ENCODE results near the gene MTCH1. TPM values are rescaled to one million over a fixed set of nuclear protein-coding genes. Genes with fewer than 3 reads are reported as not detected.

MTCH1 gene
- total RNA-seq (2021) (236 and 241 TPM in 2 replicates), Bru-seq, nascent RNA (percentile 90 among the genes with signal in this experiment), BruChase-seq, experiment 1, labeled RNA remaining after a 2-hour chase (percentile 91 among the genes with signal in this experiment), BruChase-seq, experiment 2, labeled RNA remaining after a 6-hour chase (percentile 95 among the genes with signal in this experiment)
- long read RNA-seq, transcript MTCH1-202 (12 exons, 2,057 nt) = minor isoform, 279 of 890 reads
- long read RNA-seq, transcript MTCH1-201 (12 exons, 2,006 nt) = major isoform, 487 of 890 reads
- long read RNA-seq, transcript MTCH1-204 (11 exons, 1,572 nt) = minor isoform, 8 of 890 reads
- long read RNA-seq, partial matches to known transcripts = 18 of 890 reads
- long read RNA-seq, other reads (novel, unspliced or antisense) = 97 of 890 reads

GRCh38 chr6:36985808-36986703 lies at the start of gene MTCH1:
Gene MTCH1 (minus strand): TSS chr6:36986196. CDS start chr6:36986173, 23 bp downstream.
- intact Hi-C loops (cut with micrococcal nuclease; ENCODE audit: unreplicated experiment) = loop anchor here (1.0 to 2.0 kb wide), 3 partner anchors 37 to 72 kb away; no protein-coding TSS in a partner anchor
- no peaks in the 10 kb centered on the region for H3K27me3 ChIP-seq (ENCODE audit: insufficient read depth, low read depth)

GRCh38 chr6:37033819-37034795 lies 48.1 kb upstream of the MTCH1 start:
- no TSS peak for BruUV-seq (replicated peaks)
- intact Hi-C loops (cut with micrococcal nuclease; ENCODE audit: unreplicated experiment) = no loop called here
- TF ChIP-seq EZH2 (IDR thresholded peaks at IDR 0.05; ENCODE audit: low read depth) = no peak
- no peak for TF ChIP-seq CTCF (conservative IDR thresholded peaks at IDR 0.05)
- no peaks in the 10 kb centered on the region for H3K9me2 ChIP-seq (ENCODE audit: insufficient read depth)
- H2AFZ ChIP-seq = no peak overlapping the region
- no peaks in the 10 kb centered on the region for H3K79me2 ChIP-seq (ENCODE audit: low read depth)
- no peak for DNase-seq
- H3K4me3 ChIP-seq = no peak overlapping the region
- H3F3A ChIP-seq (ENCODE audit: insufficient read depth, low read depth) = peaks cover 11% of the 10 kb centered on the region
- no peaks in the 10 kb centered on the region for H3K36me3 ChIP-seq (ENCODE audit: low read depth)
- H3K4me2 ChIP-seq = no peak overlapping the region
- no peak overlapping the region for H3K27ac ChIP-seq
- POLR2A ChIA-PET (ENCODE audit: unreplicated experiment) = interaction anchor here (0.6 kb wide), 1 partner anchor 10 kb away, joined by 7 read pairs; no protein-coding TSS in a partner anchor
- CTCF ChIA-PET = interaction anchor here (0.6 to 0.7 kb wide), 2 partner anchors 138 to 200 kb away, joined by 3 to 6 read pairs; no protein-coding TSS in a partner anchor
- H3K9me3 ChIP-seq (ENCODE audit: insufficient read depth, low read depth) = no peaks in the 10 kb centered on the region
- H3K4me1 ChIP-seq (replicated peaks; ENCODE audit: insufficient read depth) = peaks cover 5% of the 10 kb centered on the region; the same call in 1 of the 2 replicates
- H4K20me1 ChIP-seq (ENCODE audit: insufficient read depth) = no peaks in the 10 kb centered on the region
- H3K27me3 ChIP-seq (ENCODE audit: insufficient read depth, low read depth) = no peaks in the 10 kb centered on the region

More at GRCh38 chr6:36985808-36986703, at the start of gene MTCH1:
- 0 out of 2 replicates have a peak, but pooled peaks have one; percentile 3 for TF ChIP-seq CTCF (conservative IDR thresholded peaks at IDR 0.05)
- no peak for TF ChIP-seq EZH2 (IDR thresholded peaks at IDR 0.05; ENCODE audit: low read depth)
- CTCF ChIA-PET = interaction anchor here (0.6 to 1.2 kb wide), 3 partner anchors 32 to 186 kb away, joined by 4 to 6 read pairs (median 4); no protein-coding TSS in a partner anchor
- Histone ChIP-seq H3K9me3 (ENCODE audit: insufficient read depth, low read depth) (no peaks in the 10 kb centered on the region), H3K4me2 (peak within 1 kb of the TSS; percentile 92), H3K4me3 (peak within 1 kb of the TSS; percentile 99), H3K36me3 (ENCODE audit: low read depth) (peaks cover 9% of the 10 kb centered on the region; the same call in 1 of the 2 replicates), H4K20me1 (ENCODE audit: insufficient read depth) (peaks cover 37% of the 10 kb centered on the region), H3K4me1 (replicated peaks; ENCODE audit: insufficient read depth) (peaks cover 23% of the 10 kb centered on the region), H3F3A (ENCODE audit: insufficient read depth, low read depth) (peaks cover 13% of the 10 kb centered on the region; the same call in 1 of the 2 replicates), H3K9me2 (ENCODE audit: insufficient read depth) (no peaks in the 10 kb centered on the region), H3K79me2 (ENCODE audit: low read depth) (peaks cover 56% of the 10 kb centered on the region), H3K27ac (peak within 1 kb of the TSS; percentile 40), H2AFZ (peak within 1 kb of the TSS; percentile 96)
- BruUV-seq (replicated peaks) = no TSS peak
- POLR2A ChIA-PET (ENCODE audit: unreplicated experiment) = interaction anchor here (0.6 to 1.0 kb wide), 9 partner anchors 20 to 1238 kb away, joined by 3 to 16 read pairs (median 4); no protein-coding TSS in a partner anchor
- DNase-seq = peak; percentile 64 to 91
